ENCODE data around the gene CTSO.
"Not testable (repeated sequence)": the region's sequence is repeated elsewhere in the genome, so short reads cannot be mapped to it uniquely, and the experiment has no call there.

The CTSO gene

GRCh38 chr4:155909615-155910226, 43.9 kb downstream of the CTSO start:
- in situ Hi-C loops (cut with HindIII; ENCODE audit: low sequenced_read_pairs) = no loop called here

GRCh38 chr4:155908187-155909139, 45.2 kb downstream of the CTSO start:
- in situ Hi-C loops (cut with HindIII; ENCODE audit: low sequenced_read_pairs) = no loop called here

GRCh38 chr4:155907556-155907955, 46.1 kb downstream of the CTSO start:
- in situ Hi-C loops (cut with HindIII; ENCODE audit: low sequenced_read_pairs) = no loop called here

GRCh38 chr4:155906554-155907247, 47.0 kb downstream of the CTSO start:
- in situ Hi-C loops (cut with HindIII; ENCODE audit: low sequenced_read_pairs) = no loop called here

- in situ Hi-C loops (cut with HindIII; ENCODE audit: low sequenced_read_pairs) = no loop called here
Observed at GRCh38 chr4:155904331-155904730, 49.3 kb downstream of the CTSO start.

GRCh38 chr4:155903453-155903852, 50.2 kb downstream of the CTSO start, which contains the start of gene TDO2:
TDO2 (plus strand) TSS chr4:155903696; CDS start chr4:155903759, 63 bp downstream.
- in situ Hi-C loops (cut with HindIII; ENCODE audit: low sequenced_read_pairs) = no loop called here

- in situ Hi-C loops (cut with HindIII; ENCODE audit: low sequenced_read_pairs) = no loop called here
Observed at GRCh38 chr4:155901013-155901412, 52.7 kb downstream of the CTSO start.

GRCh38 chr4:155900381-155900780, 53.3 kb downstream of the CTSO start:
- in situ Hi-C loops (cut with HindIII; ENCODE audit: low sequenced_read_pairs) = no loop called here

- in situ Hi-C loops (cut with HindIII; ENCODE audit: low sequenced_read_pairs) = no loop called here
Observed at GRCh38 chr4:155899891-155900290, 53.8 kb downstream of the CTSO start.

- in situ Hi-C loops (cut with HindIII; ENCODE audit: low sequenced_read_pairs) = not testable (repeated sequence)
Observed at GRCh38 chr4:155898371-155898770, 55.3 kb downstream of the CTSO start.

GRCh38 chr4:155891058-155891457, 62.6 kb downstream of the CTSO start:
- in situ Hi-C loops (cut with HindIII; ENCODE audit: low sequenced_read_pairs) = no loop called here

- in situ Hi-C loops (cut with HindIII; ENCODE audit: low sequenced_read_pairs) = no loop called here
Observed at GRCh38 chr4:155889946-155890345, 63.7 kb downstream of the CTSO start.

GRCh38 chr4:155889031-155889793, 64.5 kb downstream of the CTSO start:
- in situ Hi-C loops (cut with HindIII; ENCODE audit: low sequenced_read_pairs) = no loop called here

- in situ Hi-C loops (cut with HindIII; ENCODE audit: low sequenced_read_pairs) = no loop called here
Observed at GRCh38 chr4:155887847-155888570, 65.7 kb downstream of the CTSO start.

- in situ Hi-C loops (cut with HindIII; ENCODE audit: low sequenced_read_pairs) = no loop called here
Observed at GRCh38 chr4:155887045-155887444, 66.6 kb downstream of the CTSO start.

- in situ Hi-C loops (cut with HindIII; ENCODE audit: low sequenced_read_pairs) = no loop called here
Observed at GRCh38 chr4:155885666-155886065, 68.0 kb downstream of the CTSO start.

GRCh38 chr4:155883895-155884294, 69.8 kb downstream of the CTSO start:
- in situ Hi-C loops (cut with HindIII; ENCODE audit: low sequenced_read_pairs) = no loop called here

GRCh38 chr4:155881555-155881954, 72.1 kb downstream of the CTSO start:
- in situ Hi-C loops (cut with HindIII; ENCODE audit: low sequenced_read_pairs) = no loop called here

- in situ Hi-C loops (cut with HindIII; ENCODE audit: low sequenced_read_pairs) = no loop called here
Observed at GRCh38 chr4:155879767-155880166, 73.9 kb downstream of the CTSO start.

- in situ Hi-C loops (cut with HindIII; ENCODE audit: low sequenced_read_pairs) = no loop called here
Observed at GRCh38 chr4:155878611-155879010, 75.1 kb downstream of the CTSO start.

All from endothelial cell of hepatic sinusoid (primary cell).